Pancreas (tissue), 10 donors: ENCODE measurements around the gene VAMP2. TPM values are rescaled to one million over a fixed set of nuclear protein-coding genes. Genes with fewer than 3 reads are reported as not detected.

Experiments
- ATAC-seq, 4 donors: fragments of 200-7000 bp; cut with Tn5 transposase; one replicate each; pipeline versions ENCODE4 v1.8.0 to v1.9.1; 2020; ENCODE audit warnings: mild to moderate bottlenecking in 4 of 4, moderate library complexity in 4 of 4
- DNase-seq, 6 donors: peaks; one replicate each; pipeline ENCODE4 v3.0.0-alpha.2; 2020
- FAIRE-seq: peaks from 2 replicates; lab custom pipeline; 2012; peaks lifted over from hg19 to GRCh38; lab: Jason Lieb, UNC
- H3K27ac ChIP-seq, 4 donors: fragments of 200-600 bp; sonication (generic); 1 replicate in 3 of 4; 2 replicates in 1 of 4; pipeline versions ENCODE4 v1.5.0 to v1.8.0; 2020
- H3K27me3 ChIP-seq, 4 donors: fragments of 200-600 bp; one replicate each; pipeline ENCODE4 v1.8.0; 2021
- H3K36me3 ChIP-seq, 3 donors: fragments of 200-600 bp; sonication (generic) in 1 of 3; one replicate each; pipeline versions ENCODE4 v1.5.0 to v1.8.0; 2020 to 2021
- H3K4me1 ChIP-seq, 3 donors: fragments of 200-600 bp; one replicate each; pipeline ENCODE4 v1.8.0; 2021
- H3K4me3 ChIP-seq, 4 donors: fragments of 200-600 bp; sonication (generic) in 2 of 4; one replicate each; pipeline versions ENCODE4 v1.5.0 to v1.8.0; 2020 to 2021
- H3K9me3 ChIP-seq, 4 donors: fragments of 200-600 bp; one replicate each; pipeline ENCODE4 v1.8.0; 2021
- WGBS, 2 donors: extraction: QIAGEN DNeasy Blood & Tissue Kit; methylation state at CpG; one replicate each; pipeline ENCODE4 v1.1.7; 2013; 5-methylcytosine and 5-hydroxymethylcytosine counted together
- intact Hi-C, 3 donors: fragments of 100-400 bp; cut with DNase I; formaldehyde crosslinking; loops; one replicate each; pipeline versions ENCODE4 v1.11.1 to v1.14.2; 2022
- polyA plus RNA-seq, 2 donors: library from polyadenylated mRNA; stranded (reverse); fragments of 200-250 nt; gene quantifications; one replicate each; pipeline ENCODE4 v1.2.3, GENCODE V29; 2013
- total RNA-seq, 6 donors: library from RNA; stranded (reverse); fragmentation: NEBNext Ultra II Directional in 4 of 6; extraction: Animal tissue kit (Norgen Biotek cat#: 25700) in 4 of 6; gene quantifications; one replicate each; pipeline versions ENCODE4 v1.2.1 to v1.2.4, GENCODE V29; 2021 to 2023
- TF ChIP-seq, protein P1 (sequence below), 4 donors: fragments of 200-600 bp; sonication (generic) in 3 of 4; IDR thresholded peaks; one replicate each; pipeline versions ENCODE4 v1.5.0 to v1.8.0; 2021; ENCODE audit warnings: antibody characterized with exemption in 4 of 4
- donor health status: healthy with polysubstance abuse.
- donor health status: DM: no; HTN: no; CAD: no; lungs with moderate emphysema.
- donor health status: DM: no; HTN: no; CAD: no.
- donor health status: control.
- donor health status: control.
- donor health status: Bipolar disorder and iron deficiency.
- donor health status: DM: yes; HTN: yes; CAD: no.
- donor health status: DM: no; HTN: no; CAD: no.
- donor health status: DM: no; HTN: no; CAD: no.
- donor health status: DM: yes; HTN: yes; CAD: no.

VAMP2 gene
- total and polyA plus RNA-seq, 8 donors: 19.5 to 82.0 (median 30.0) TPM

DNA sequence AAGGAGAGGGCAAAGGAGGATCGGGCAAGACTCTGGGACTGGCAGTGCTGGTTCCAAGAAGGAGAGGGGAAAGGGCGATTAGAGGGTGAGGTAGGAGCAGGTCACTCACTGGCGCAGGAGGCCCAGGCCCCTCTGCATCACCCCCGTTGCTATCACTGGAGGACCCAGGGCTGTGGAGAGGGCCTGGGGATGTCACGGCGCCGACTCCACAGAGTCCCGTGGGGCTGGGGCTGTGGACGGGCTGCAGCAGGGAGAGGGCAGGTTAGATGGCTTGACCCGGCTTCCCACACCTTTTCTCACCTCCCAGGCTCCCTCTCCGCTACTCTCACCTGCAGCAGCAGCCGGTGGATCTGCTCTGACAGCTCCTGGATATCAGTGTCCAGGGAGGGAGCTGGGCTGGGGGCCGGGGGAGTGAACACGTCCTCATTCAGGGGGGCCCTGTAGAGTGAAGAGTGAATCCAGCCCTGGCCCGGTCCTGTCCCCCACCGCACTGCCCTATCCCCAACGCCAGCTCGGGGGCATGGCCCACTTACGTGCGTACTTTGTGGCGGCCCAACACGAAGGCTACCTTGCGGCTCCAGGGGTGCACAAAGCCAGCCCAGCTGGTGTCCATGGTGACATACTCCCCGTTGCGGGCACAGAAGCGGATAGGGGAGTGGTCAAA, 15.5 kb downstream of the VAMP2 start:
- Histone ChIP-seq H3K4me3 (no peak overlapping the region), H3K36me3 (peaks cover 8 to 83% (median 75%) of the 10 kb centered on the region in 3 donors)

DNA sequence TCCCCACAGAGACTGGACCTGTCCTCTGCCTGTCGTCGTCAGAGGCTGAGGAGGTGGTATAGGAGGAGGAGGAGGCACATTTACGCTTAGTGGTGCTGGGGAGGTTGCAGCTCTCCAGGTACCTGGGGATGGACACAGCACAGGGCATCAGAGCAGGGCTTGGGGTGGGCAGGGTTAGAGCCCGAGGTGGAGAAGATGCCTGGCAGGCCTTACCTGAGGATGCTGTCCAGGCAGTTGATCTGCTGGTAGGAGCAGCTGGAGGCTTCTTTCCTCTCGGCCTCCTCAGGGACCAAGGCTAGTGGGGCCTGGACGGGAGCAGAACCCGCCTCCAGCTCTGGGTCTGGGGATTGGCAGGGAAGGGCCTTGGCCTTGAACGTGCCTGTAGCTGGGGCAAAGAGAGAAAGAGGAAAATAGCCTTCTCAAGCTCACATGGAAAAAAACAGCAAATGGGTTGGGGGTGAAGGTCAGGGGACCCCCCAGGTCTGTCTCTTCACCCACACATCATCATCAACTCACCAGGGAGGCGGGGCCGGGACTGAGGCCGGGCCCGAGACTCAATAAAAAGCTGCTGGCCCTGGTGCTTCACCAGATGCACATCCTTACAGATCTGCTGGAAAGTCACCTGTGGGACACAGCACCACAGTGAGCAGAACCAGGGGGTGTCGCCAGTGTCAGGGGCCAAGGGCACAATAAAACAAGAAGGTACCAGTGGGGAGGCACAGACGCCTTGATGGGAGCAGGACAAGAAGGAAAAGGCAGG, 16.2 kb downstream of the VAMP2 start:
- intact Hi-C loops: no loop called here
- FAIRE-seq: no peak
- TF ChIP-seq, protein P1, sequence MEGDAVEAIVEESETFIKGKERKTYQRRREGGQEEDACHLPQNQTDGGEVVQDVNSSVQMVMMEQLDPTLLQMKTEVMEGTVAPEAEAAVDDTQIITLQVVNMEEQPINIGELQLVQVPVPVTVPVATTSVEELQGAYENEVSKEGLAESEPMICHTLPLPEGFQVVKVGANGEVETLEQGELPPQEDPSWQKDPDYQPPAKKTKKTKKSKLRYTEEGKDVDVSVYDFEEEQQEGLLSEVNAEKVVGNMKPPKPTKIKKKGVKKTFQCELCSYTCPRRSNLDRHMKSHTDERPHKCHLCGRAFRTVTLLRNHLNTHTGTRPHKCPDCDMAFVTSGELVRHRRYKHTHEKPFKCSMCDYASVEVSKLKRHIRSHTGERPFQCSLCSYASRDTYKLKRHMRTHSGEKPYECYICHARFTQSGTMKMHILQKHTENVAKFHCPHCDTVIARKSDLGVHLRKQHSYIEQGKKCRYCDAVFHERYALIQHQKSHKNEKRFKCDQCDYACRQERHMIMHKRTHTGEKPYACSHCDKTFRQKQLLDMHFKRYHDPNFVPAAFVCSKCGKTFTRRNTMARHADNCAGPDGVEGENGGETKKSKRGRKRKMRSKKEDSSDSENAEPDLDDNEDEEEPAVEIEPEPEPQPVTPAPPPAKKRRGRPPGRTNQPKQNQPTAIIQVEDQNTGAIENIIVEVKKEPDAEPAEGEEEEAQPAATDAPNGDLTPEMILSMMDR (IDR thresholded peaks at IDR 0.05): no peak

More for the DNA sequence above, 15.5 kb downstream of the VAMP2 start:
- peak in 2 of 6 donors; percentile 48 to 83 for DNase-seq
- ATAC-seq: no peak
- 86 to 89% methylated on average over 22 to 26 of the region's 26 CpGs for WGBS, 2 donors
- TF ChIP-seq, protein P1 (IDR thresholded peaks at IDR 0.05): no peak
- intact Hi-C loops: no loop called here
- no peak for FAIRE-seq
- Histone ChIP-seq H3K9me3 (no peaks in the 10 kb centered on the region), H3K27ac (no peak overlapping the region), H3K27me3 (no peaks in the 10 kb centered on the region), H3K4me1 (peaks cover 0 to 11% (median 0%) of the 10 kb centered on the region in 3 donors)

DNA sequence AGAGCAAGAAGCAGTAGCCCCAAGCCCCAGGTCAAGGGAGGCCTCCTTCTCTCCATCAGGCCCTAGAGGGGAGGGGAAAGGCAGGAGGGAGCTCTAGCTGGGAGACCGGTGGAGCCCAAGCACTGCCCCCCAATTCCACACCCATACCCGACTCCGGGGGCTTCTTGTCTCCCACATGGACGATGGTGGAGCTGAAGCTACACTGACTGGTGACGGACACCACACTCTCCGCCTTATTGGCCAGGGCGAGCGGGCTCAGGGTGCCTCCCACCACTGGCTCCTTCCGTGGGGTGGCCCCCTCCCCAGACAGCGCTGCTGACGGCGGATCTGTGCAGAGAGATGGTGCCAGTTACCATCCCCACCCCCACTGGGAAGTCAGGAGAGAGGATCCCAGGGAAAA, 16.9 kb downstream of the VAMP2 start:
- DNase-seq (peak in 3 of 6 donors; percentile 24 to 63 (median 39)), FAIRE-seq (no peak), ATAC-seq (no peak)
- Histone ChIP-seq H3K4me1 (peaks cover 0 to 6% (median 0%) of the 10 kb centered on the region in 3 donors), H3K4me3 (no peak overlapping the region), H3K9me3 (no peaks in the 10 kb centered on the region), H3K36me3 (peaks cover 10 to 98% (median 90%) of the 10 kb centered on the region in 3 donors), H3K27me3 (no peaks in the 10 kb centered on the region), H3K27ac (no peak overlapping the region)
- intact Hi-C loops: no loop called here
- 95% methylated on average over 12 of the region's 12 CpGs for WGBS, 2 donors
- TF ChIP-seq, protein P1 (IDR thresholded peaks at IDR 0.05): no peak

More for the DNA sequence above, 16.2 kb downstream of the VAMP2 start:
- no peak for ATAC-seq
- Histone ChIP-seq H3K9me3 (no peaks in the 10 kb centered on the region), H3K4me3 (no peak overlapping the region), H3K36me3 (peaks cover 10 to 91% (median 82%) of the 10 kb centered on the region in 3 donors), H3K27me3 (no peaks in the 10 kb centered on the region), H3K27ac (no peak overlapping the region), H3K4me1 (peaks cover 0 to 11% (median 0%) of the 10 kb centered on the region in 3 donors)
- WGBS, 2 donors: 87 to 92% methylated on average over 14 of the region's 14 CpGs
- DNase-seq: peak in 2 of 6 donors; percentile 31 to 54

GRCh38 chr17:8144401-8145231, 18.1 kb downstream of the VAMP2 start:
- no peak overlapping the region for H3K27ac ChIP-seq
- intact Hi-C loops: no loop called here
- no peak for ATAC-seq

More at GRCh38 chr17:8144401-8145231, 18.1 kb downstream of the VAMP2 start:
- Histone ChIP-seq H3K27me3 (no peaks in the 10 kb centered on the region), H3K36me3 (peaks cover 10 to 99% (median 97%) of the 10 kb centered on the region in 3 donors), H3K4me3 (no peak overlapping the region), H3K9me3 (no peaks in the 10 kb centered on the region), H3K4me1 (no peaks in the 10 kb centered on the region)
- FAIRE-seq (no peak), DNase-seq (peak in 3 of 6 donors; percentile 21 to 73 (median 37))
- WGBS, 2 donors: 92 to 93% methylated on average over 15 of the region's 15 CpGs
- TF ChIP-seq, protein P1 (IDR thresholded peaks at IDR 0.05): no peak
